Right lobe of liver (tissue), 4 donors: Measurements from ENCODE around the gene TAF4B.

Source experiments
- CTCF ChIP-seq, 4 donors: fragments of 200-600 bp in 3 of 4; fragments of 450-650 bp in 1 of 4; IDR thresholded peaks; one replicate each; pipeline versions ENCODE4 v1.5.1 to v1.8.0; 2016 to 2022; ENCODE audit warnings: antibody characterized with exemption in 4 of 4, mild to moderate bottlenecking in 2 of 4
- POLR2A ChIP-seq: fragments of 450-650 bp; IDR thresholded peaks from one replicate; pipeline ENCODE4 v1.6.1; 2017; ENCODE audit warnings: antibody characterized with exemption, mild to moderate bottlenecking
- donor health status: DM: no; HTN: no; CAD: no.
- donor health status: DM: no; HTN: no; CAD: no.
- donor health status: DM: no; HTN: yes; CAD: no.

- no peak for TF ChIP-seq CTCF (IDR thresholded peaks at IDR 0.05)
- no peak for TF ChIP-seq POLR2A
Measured at GRCh38 chr18:26367425-26367824, 141.2 kb downstream of the TAF4B start.
